HFFc6 (cell line): ENCODE results near the gene CD63. TPM values are rescaled to one million over a fixed set of nuclear protein-coding genes. Genes with fewer than 3 reads are reported as not detected.

Experiments used
- DNase-seq: peaks from one replicate; pipeline ENCODE4 v3.0.0-alpha.2; 2018
- H3K27ac Mint-ChIP-seq: 2 replicates; pipeline ENCODE4 v1.8.0; 2020; ENCODE audit warnings: mild to moderate bottlenecking, mixed read lengths
- H3K27me3 Mint-ChIP-seq: 2 replicates; pipeline ENCODE4 v1.8.0; 2021; ENCODE audit warnings: mild to moderate bottlenecking, moderate library complexity, mixed read lengths; ENCODE audit not compliant: insufficient read depth
- H3K36me3 Mint-ChIP-seq: 2 replicates; pipeline ENCODE4 v1.8.0; 2021; ENCODE audit warnings: low read depth, mixed read lengths
- H3K4me1 Mint-ChIP-seq: 2 replicates; pipeline ENCODE4 v1.8.0; 2020; ENCODE audit warnings: low read depth, mixed read lengths
- H3K4me3 Mint-ChIP-seq: 2 replicates; pipeline ENCODE4 v1.8.0; 2020; ENCODE audit warnings: mild to moderate bottlenecking, moderate library complexity, mixed read lengths
- H3K9me3 Mint-ChIP-seq: 2 replicates; pipeline ENCODE4 v1.8.0; 2020; ENCODE audit warnings: mild to moderate bottlenecking, mixed read lengths
- CTCF ChIP-seq: fragments of 200-600 bp; sonication (generic); IDR thresholded peaks from 2 replicates; pipeline ENCODE4 v1.5.0; 2021; ENCODE audit warnings: antibody characterized with exemption, mild to moderate bottlenecking
- total RNA-seq, 6 experiments: library from RNA; stranded (reverse); fragmentation: NEBNext Ultra II Directional; extraction: Animal tissue kit (Norgen Biotek cat#: 25700); gene quantifications; 2 replicates in 1 of 6; 3 replicates in 5 of 6; pipeline ENCODE4 v1.2.3, GENCODE V29; 2021

CD63 gene
- total RNA-seq, 6 experiments from 2014 or later = 1,860 to 2,483 (median 2,072) TPM

- Mint-ChIP-seq H3K27me3 (peaks cover 15% of the 10 kb centered on the region), H3K36me3 (peaks cover 43% of the 10 kb centered on the region), H3K4me3 (peak overlapping the region; percentile 93), H3K9me3 (no peaks in the 10 kb centered on the region), H3K4me1 (peaks cover 74% of the 10 kb centered on the region), H3K27ac (peak overlapping the region; percentile 69)
- TF ChIP-seq CTCF = no peak
- DNase-seq = no peak
Observed at GRCh38 chr12:55725556-55725955, 3.3 kb downstream of the CD63 start.

GRCh38 chr12:55724940-55725309, 3.9 kb downstream of the CD63 start:
- Mint-ChIP-seq H3K4me1 (peaks cover 74% of the 10 kb centered on the region), H3K27ac (peak overlapping the region; percentile 67), H3K36me3 (peaks cover 43% of the 10 kb centered on the region), H3K27me3 (peaks cover 14% of the 10 kb centered on the region), H3K9me3 (no peaks in the 10 kb centered on the region), H3K4me3 (peak overlapping the region; percentile 20)
- peak; percentile 40; the same call in 1 of the 2 replicates for TF ChIP-seq CTCF
- DNase-seq = no peak

DNA sequence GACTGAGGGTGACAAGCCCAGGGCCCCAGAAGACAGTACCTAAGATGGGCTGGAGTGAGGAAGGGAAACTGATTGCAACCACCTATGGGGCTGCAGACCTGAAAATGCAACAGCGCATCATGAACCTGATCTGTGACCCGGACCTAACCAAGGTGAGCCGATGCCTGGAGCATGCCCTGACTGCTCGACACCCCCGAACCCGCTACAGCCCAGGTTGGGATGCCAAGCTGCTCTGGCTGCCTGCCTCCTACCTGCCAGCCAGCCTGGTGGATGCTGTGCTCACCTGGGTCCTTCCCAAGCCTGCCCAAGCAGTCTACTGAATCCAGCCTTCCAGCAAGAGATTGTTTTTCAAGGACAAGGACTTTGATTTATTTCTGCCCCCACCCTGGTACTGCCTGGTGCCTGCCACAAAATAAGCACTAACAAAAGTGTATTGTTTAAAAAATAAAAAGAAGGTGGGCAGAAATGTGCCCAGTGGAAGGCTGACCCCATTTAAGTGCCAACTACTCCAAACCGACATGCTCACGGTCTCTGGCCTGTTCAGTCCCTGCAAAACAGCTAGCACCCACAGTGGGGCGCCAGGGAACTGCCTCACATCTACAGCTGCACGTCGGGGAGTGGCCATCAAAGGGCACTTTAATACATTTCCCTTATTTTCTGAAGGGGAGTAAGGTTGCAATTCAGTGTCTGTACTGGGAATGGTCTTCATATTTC, 4.4 kb downstream of the CD63 start:
- DNase-seq = peak; percentile 57

DNA sequence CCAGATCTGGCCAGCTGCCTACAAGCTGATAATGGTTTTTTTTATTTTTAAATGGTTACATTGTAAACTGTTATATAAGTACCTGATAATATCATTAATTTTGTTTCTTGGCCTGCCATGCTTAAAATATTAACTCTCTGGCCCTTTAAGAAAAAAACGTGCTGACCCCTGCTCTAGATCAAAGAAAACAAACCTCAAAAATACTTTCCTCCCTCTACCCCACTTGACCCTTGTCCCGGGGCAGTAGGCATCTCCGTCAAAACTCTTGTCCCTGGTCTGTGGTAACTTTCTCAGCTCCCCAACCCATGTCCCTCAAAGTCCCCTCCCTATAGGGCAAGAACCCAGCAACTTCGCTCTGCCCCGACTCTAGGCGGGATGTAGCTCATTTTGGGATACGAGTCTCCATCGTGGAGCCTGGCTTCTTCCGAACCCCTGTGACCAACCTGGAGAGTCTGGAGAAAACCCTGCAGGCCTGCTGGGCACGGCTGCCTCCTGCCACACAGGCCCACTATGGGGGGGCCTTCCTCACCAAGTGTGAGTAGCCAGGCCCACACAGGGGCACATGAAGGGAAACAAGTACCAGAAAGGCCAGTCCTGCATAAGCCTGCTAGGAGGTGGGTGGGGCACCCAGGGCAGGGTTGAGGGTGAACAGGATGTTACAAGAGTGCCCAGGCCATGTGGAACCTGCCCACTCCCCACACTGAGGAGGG, 5.1 kb downstream of the CD63 start:
- H3K27ac Mint-ChIP-seq = peak overlapping the region; percentile 67
- no peak overlapping the region for H3K4me3 Mint-ChIP-seq
- no peaks in the 10 kb centered on the region for H3K9me3 Mint-ChIP-seq
- no peak for DNase-seq
- no peak for TF ChIP-seq CTCF
- peaks cover 43% of the 10 kb centered on the region for H3K36me3 Mint-ChIP-seq
- peaks cover 15% of the 10 kb centered on the region for H3K27me3 Mint-ChIP-seq
- peaks cover 81% of the 10 kb centered on the region for H3K4me1 Mint-ChIP-seq

More for the DNA sequence above, 4.4 kb downstream of the CD63 start:
- H3K27me3 Mint-ChIP-seq = peaks cover 15% of the 10 kb centered on the region
- peaks cover 43% of the 10 kb centered on the region for H3K36me3 Mint-ChIP-seq
- peak overlapping the region; percentile 67 for H3K27ac Mint-ChIP-seq
- H3K9me3 Mint-ChIP-seq = no peaks in the 10 kb centered on the region
- peak overlapping the region; percentile 20 for H3K4me3 Mint-ChIP-seq
- TF ChIP-seq CTCF = peak; percentile 73
- peaks cover 74% of the 10 kb centered on the region for H3K4me1 Mint-ChIP-seq

DNA sequence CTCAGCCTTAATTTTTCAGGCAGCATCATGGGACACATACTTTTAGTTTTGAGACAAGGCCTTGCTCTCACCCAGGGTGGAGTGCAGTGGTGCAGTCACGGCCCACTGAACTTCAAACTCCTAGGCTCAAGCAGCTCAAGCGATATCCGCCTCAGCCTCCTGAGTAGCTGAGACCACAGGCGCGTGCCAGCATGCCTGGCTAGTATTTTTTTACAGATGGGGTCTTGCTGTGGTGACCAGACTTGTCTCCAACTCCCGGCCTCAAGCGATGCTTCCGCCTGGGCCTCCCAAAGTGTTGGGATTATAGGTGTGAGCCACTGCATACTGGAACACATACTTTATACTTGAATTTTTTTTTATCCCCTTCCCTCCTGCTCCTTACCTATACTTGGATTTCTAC, 5.9 kb downstream of the CD63 start:
- peaks cover 15% of the 10 kb centered on the region for H3K27me3 Mint-ChIP-seq
- H3K4me3 Mint-ChIP-seq = no peak overlapping the region
- peak overlapping the region; percentile 67; the same call in 1 of the 2 replicates for H3K27ac Mint-ChIP-seq
- DNase-seq = no peak
- no peaks in the 10 kb centered on the region for H3K9me3 Mint-ChIP-seq
- H3K36me3 Mint-ChIP-seq = peaks cover 43% of the 10 kb centered on the region
- H3K4me1 Mint-ChIP-seq = peaks cover 88% of the 10 kb centered on the region
- TF ChIP-seq CTCF = no peak
